WTC11 (cell line): Measurements from ENCODE around the gene OR13C9. TPM values are rescaled to one million over a fixed set of nuclear protein-coding genes. Genes with fewer than 3 reads are reported as not detected.
"Not testable (repeated sequence)": the region's sequence is repeated elsewhere in the genome, so short reads cannot be mapped to it uniquely, and the experiment has no call there.

ENCODE experiments used
- ATAC-seq: fragments of 200-7000 bp; cut with Tn5 transposase; 2 replicates; pipeline ENCODE4 v1.10.0; 2021; ENCODE audit warnings: mild to moderate bottlenecking, moderate library complexity
- CTCF ChIA-PET: fragments of 300-600 bp; sonication (Branson Sonifier 250); formaldehyde crosslinking; loops from one replicate; lab custom pipeline; 2021; ENCODE audit warnings: antibody characterized with exemption; lab: Charles Lee
- POLR2A ChIA-PET: fragments of 350-600 bp; sonication (Branson Sonifier 250); formaldehyde crosslinking; loops from one replicate; lab custom pipeline; 2021; ENCODE audit warnings: antibody characterized with exemption; lab: Charles Lee
- DNase-seq: peaks from one replicate; pipeline ENCODE4 v3.0.0; 2021; ENCODE audit warnings: low spot score
- H3K27ac Mint-ChIP-seq: 2 replicates; pipeline ENCODE4 v1.8.0; 2021; ENCODE audit warnings: mixed read lengths
- H3K27me3 Mint-ChIP-seq: 2 replicates; pipeline ENCODE4 v1.8.0; 2021; ENCODE audit warnings: low read depth, mild to moderate bottlenecking, moderate library complexity, mixed read lengths
- H3K36me3 Mint-ChIP-seq: 2 replicates; pipeline ENCODE4 v1.8.0; 2021; ENCODE audit warnings: mixed read lengths
- H3K4me1 Mint-ChIP-seq: 2 replicates; pipeline ENCODE4 v1.8.0; 2022; ENCODE audit warnings: mixed read lengths
- H3K4me3 Mint-ChIP-seq: 2 replicates; pipeline ENCODE4 v1.8.0; 2021; ENCODE audit warnings: mild to moderate bottlenecking, moderate library complexity, mixed read lengths
- H3K9me3 Mint-ChIP-seq: 2 replicates; pipeline ENCODE4 v1.8.0; 2021; ENCODE audit warnings: mixed read lengths
- ARID4B ChIP-seq: sonication (generic); formaldehyde crosslinking; IDR thresholded peaks from 2 replicates; pipeline ENCODE4 v1.8.0; 2023; ENCODE audit warnings: missing genetic modification reagents, mild to moderate bottlenecking, borderline replicate concordance
- ATF3 ChIP-seq: sonication (generic); formaldehyde crosslinking; conservative IDR thresholded peaks from 2 replicates; pipeline ENCODE4 v1.8.1; 2022; ENCODE audit warnings: mild to moderate bottlenecking, missing genetic modification reagents
- CDX4 ChIP-seq: fragments of 250-450 bp; sonication (Bioruptor Pico); IDR thresholded peaks from 2 replicates; pipeline ENCODE4 v1.9.0; 2021; ENCODE audit warnings: moderate library complexity, mild to moderate bottlenecking, inconsistent platforms, borderline replicate concordance
- EMX1 ChIP-seq: fragments of 250-450 bp; sonication (Bioruptor Pico); IDR thresholded peaks from 2 replicates; pipeline ENCODE4 v1.8.0; 2021; ENCODE audit warnings: mild to moderate bottlenecking
- FOXP4 ChIP-seq: sonication (generic); formaldehyde crosslinking; IDR thresholded peaks from 2 replicates; pipeline ENCODE4 v1.8.0; 2022; ENCODE audit warnings: mild to moderate bottlenecking, missing genetic modification reagents
- HMGXB4 ChIP-seq: sonication (generic); formaldehyde crosslinking; IDR thresholded peaks from 2 replicates; pipeline ENCODE4 v1.8.1; 2023; ENCODE audit warnings: mild to moderate bottlenecking, moderate library complexity, missing genetic modification reagents
- IRF1 ChIP-seq: sonication (generic); formaldehyde crosslinking; IDR thresholded peaks from 2 replicates; pipeline ENCODE4 v1.8.0; 2023; ENCODE audit warnings: missing genetic modification reagents
- JUN ChIP-seq: sonication (generic); formaldehyde crosslinking; IDR thresholded peaks from 2 replicates; pipeline ENCODE4 v1.8.0; 2023; ENCODE audit warnings: mild to moderate bottlenecking, missing genetic modification reagents
- MXD4 ChIP-seq: fragments of 250-450 bp; sonication (Bioruptor Pico); IDR thresholded peaks from 2 replicates; pipeline ENCODE4 v1.8.0; 2021; ENCODE audit warnings: mild to moderate bottlenecking, moderate library complexity, borderline replicate concordance
- NFATC4 ChIP-seq: fragments of 250-450 bp; sonication (Bioruptor Pico); IDR thresholded peaks from 2 replicates; pipeline ENCODE4 v1.9.0; 2021; ENCODE audit warnings: mild to moderate bottlenecking
- PRRX2 ChIP-seq: fragments of 250-450 bp; sonication (Bioruptor Pico); IDR thresholded peaks from 2 replicates; pipeline ENCODE4 v1.8.0; 2021; ENCODE audit warnings: mild to moderate bottlenecking
- RELA ChIP-seq: sonication (generic); formaldehyde crosslinking; IDR thresholded peaks from 2 replicates; pipeline ENCODE4 v1.8.1; 2022; ENCODE audit warnings: missing genetic modification reagents, mild to moderate bottlenecking, borderline replicate concordance
- SMAD3 ChIP-seq: sonication (generic); formaldehyde crosslinking; IDR thresholded peaks from 2 replicates; pipeline ENCODE4 v1.8.0; 2022; ENCODE audit warnings: missing genetic modification reagents, mild to moderate bottlenecking, borderline replicate concordance
- SP1 ChIP-seq: sonication (generic); formaldehyde crosslinking; conservative IDR thresholded peaks from 2 replicates; pipeline ENCODE4 v1.8.1; 2022; ENCODE audit warnings: missing genetic modification reagents
- TP53 ChIP-seq: sonication (generic); formaldehyde crosslinking; IDR thresholded peaks from 2 replicates; pipeline ENCODE4 v1.8.1; 2023; ENCODE audit warnings: mild to moderate bottlenecking, missing genetic modification reagents
- ZBTB21 ChIP-seq: sonication (generic); formaldehyde crosslinking; IDR thresholded peaks from 2 replicates; pipeline ENCODE4 v1.8.1; 2023; ENCODE audit warnings: mild to moderate bottlenecking, missing genetic modification reagents, borderline replicate concordance
- ZNF138 ChIP-seq: sonication (generic); formaldehyde crosslinking; conservative IDR thresholded peaks from 2 replicates; pipeline ENCODE4 v1.8.1; 2022; ENCODE audit warnings: mild to moderate bottlenecking, moderate library complexity, missing genetic modification reagents
- ZNF396 ChIP-seq: fragments of 250-450 bp; sonication (Bioruptor Pico); IDR thresholded peaks from 2 replicates; pipeline ENCODE4 v1.8.0; 2021; ENCODE audit warnings: mild to moderate bottlenecking, moderate library complexity, borderline replicate concordance
- ZNF671 ChIP-seq: fragments of 250-450 bp; sonication (Bioruptor Pico); IDR thresholded peaks from 2 replicates; pipeline ENCODE4 v1.8.0; 2021; ENCODE audit warnings: mild to moderate bottlenecking
- total RNA-seq: library from RNA; stranded (reverse); gene quantifications from 3 replicates; pipeline ENCODE4 v1.2.3, GENCODE V29; 2021

The OR13C9 gene
- total RNA-seq, 1 experiment from 2014 or later = not detected

- no peaks in the 10 kb centered on the region for H3K27me3 Mint-ChIP-seq
- H3K27ac Mint-ChIP-seq = no peak overlapping the region
- peaks cover 15% of the 10 kb centered on the region for H3K9me3 Mint-ChIP-seq
- ATAC-seq (no peak), DNase-seq (no peak)
- H3K36me3 Mint-ChIP-seq = no peaks in the 10 kb centered on the region
- no peak overlapping the region for H3K4me3 Mint-ChIP-seq
- POLR2A ChIA-PET = no interaction called here
- TF ChIP-seq ARID4B (no peak), NFATC4 (CRISPR knock-in tag) (no peak), TP53 (CRISPR knock-in tag) (no peak), RELA (CRISPR knock-in tag) (no peak), JUN (CRISPR knock-in tag) (no peak), EMX1 (no peak), ZNF396 (no peak), SMAD3 (no peak), CDX4 (CRISPR knock-in tag) (no peak)
- TF ChIP-seq, all 79 proteins: peak for 0
- no peaks in the 10 kb centered on the region for H3K4me1 Mint-ChIP-seq
- CTCF ChIA-PET = no interaction called here
These were observed 16.0 kb upstream of the OR13C9 start for GRCh38 chr9:104633976-104634520.

- H3K27ac Mint-ChIP-seq, H3K36me3 Mint-ChIP-seq, H3K27me3 Mint-ChIP-seq, POLR2A ChIA-PET, DNase-seq, H3K4me1 Mint-ChIP-seq, CTCF ChIA-PET, ATAC-seq, H3K4me3 Mint-ChIP-seq: not testable (repeated sequence)
- peaks cover 26% of the 10 kb centered on the region for H3K9me3 Mint-ChIP-seq
These were observed 8.0 kb upstream of the OR13C9 start for GRCh38 chr9:104625964-104626363.

- no peaks in the 10 kb centered on the region for H3K36me3 Mint-ChIP-seq
- no peak overlapping the region for H3K27ac Mint-ChIP-seq
- no peaks in the 10 kb centered on the region; the same call in 1 of the 2 replicates for H3K27me3 Mint-ChIP-seq
- ChIA-PET POLR2A (no interaction called here), CTCF (no interaction called here)
- ATAC-seq (no peak), DNase-seq (no peak)
- H3K9me3 Mint-ChIP-seq = no peaks in the 10 kb centered on the region
- no peak overlapping the region for H3K4me3 Mint-ChIP-seq
- H3K4me1 Mint-ChIP-seq = no peaks in the 10 kb centered on the region
- no peak for TF ChIP-seq HMGXB4
- no peak for TF ChIP-seq FOXP4 (CRISPR knock-in tag)
- no peak for TF ChIP-seq ZNF138 (CRISPR knock-in tag)
- no peak for TF ChIP-seq SP1 (CRISPR knock-in tag)
- no peak for TF ChIP-seq IRF1 (CRISPR knock-in tag)
- no peak for TF ChIP-seq ZNF671 (CRISPR knock-in tag)
- no peak for TF ChIP-seq ATF3 (CRISPR knock-in tag)
- no peak for TF ChIP-seq EMX1
- TF ChIP-seq MXD4 (CRISPR knock-in tag) = no peak
- TF ChIP-seq ZBTB21 (CRISPR knock-in tag) = no peak
- no peak for TF ChIP-seq PRRX2
These were observed 586 bp downstream of the OR13C9 start for GRCh38 chr9:104617418-104617817.
